Suprapubic skin (tissue), 4 donors: ENCODE results near the gene KRTAP16-1. TPM values are rescaled to one million over a fixed set of nuclear protein-coding genes. Genes with fewer than 3 reads are reported as not detected.

Source experiments
- DNase-seq, 2 donors: peaks; one replicate each; pipeline ENCODE4 v3.0.0-alpha.2; 2019; ENCODE audit warnings: low spot score in 2 of 2
- H3K27ac ChIP-seq: fragments of 200-600 bp; sonication (generic); one replicate; pipeline ENCODE4 v1.5.1; 2019
- H3K27me3 ChIP-seq: fragments of 200-600 bp; sonication (generic); one replicate; pipeline ENCODE4 v1.5.1; 2019
- H3K36me3 ChIP-seq: fragments of 200-600 bp; sonication (generic); one replicate; pipeline ENCODE4 v1.5.1; 2019
- H3K4me1 ChIP-seq: fragments of 200-600 bp; sonication (generic); one replicate; pipeline ENCODE4 v1.5.1; 2019
- H3K4me3 ChIP-seq: fragments of 200-600 bp; sonication (generic); one replicate; pipeline ENCODE4 v1.5.1; 2019; ENCODE audit warnings: mild to moderate bottlenecking
- H3K9me3 ChIP-seq: fragments of 200-600 bp; sonication (generic); one replicate; pipeline ENCODE4 v1.5.1; 2019
- EP300 ChIP-seq: sonication (generic); formaldehyde crosslinking; IDR thresholded peaks from one replicate; pipeline ENCODE4 v1.6.1; 2017; ENCODE audit warnings: antibody characterized with exemption
- POLR2A ChIP-seq, 2 donors: fragments of 450-650 bp; IDR thresholded peaks; one replicate each; pipeline ENCODE4 v1.6.1; 2017; ENCODE audit warnings: antibody characterized with exemption in 2 of 2, mild to moderate bottlenecking in 2 of 2, moderate library complexity in 2 of 2
- POLR2AphosphoS5 ChIP-seq, 3 donors: sonication (generic); formaldehyde crosslinking; IDR thresholded peaks; one replicate each; pipeline ENCODE4 v1.6.1; 2017; ENCODE audit warnings: antibody characterized with exemption in 3 of 3
- WGBS: methylation state at CpG from one replicate; pipeline ENCODE4 v1.1.5; 2018; 5-methylcytosine and 5-hydroxymethylcytosine counted together
- total RNA-seq, 4 donors: library from RNA; depleted of rRNA; stranded (reverse); fragments of >200 nt; gene quantifications; one replicate each; pipeline ENCODE4 v1.1.0, GENCODE V29; 2016
- TF ChIP-seq, protein P1 (sequence below), 2 donors: fragments of 200-600 bp in 1 of 2; fragments of 450-650 bp in 1 of 2; sonication (generic) in 1 of 2; IDR thresholded peaks; one replicate each; pipeline ENCODE4 v1.5.1; 2016 to 2019; ENCODE audit warnings: antibody characterized with exemption in 2 of 2, mild to moderate bottlenecking in 1 of 2, moderate library complexity in 1 of 2

Gene KRTAP16-1
- total RNA-seq, 4 donors from 2014 or later = 2.2 to 22.0 (median 4.0) TPM; not detected in 1

- H3K27me3 ChIP-seq = no peaks in the 10 kb centered on the region
- H3K36me3 ChIP-seq = no peaks in the 10 kb centered on the region
- WGBS = 83% methylated on average over 6 of the region's 18 CpGs
- no peak for TF ChIP-seq EP300
- TF ChIP-seq, protein P1, sequence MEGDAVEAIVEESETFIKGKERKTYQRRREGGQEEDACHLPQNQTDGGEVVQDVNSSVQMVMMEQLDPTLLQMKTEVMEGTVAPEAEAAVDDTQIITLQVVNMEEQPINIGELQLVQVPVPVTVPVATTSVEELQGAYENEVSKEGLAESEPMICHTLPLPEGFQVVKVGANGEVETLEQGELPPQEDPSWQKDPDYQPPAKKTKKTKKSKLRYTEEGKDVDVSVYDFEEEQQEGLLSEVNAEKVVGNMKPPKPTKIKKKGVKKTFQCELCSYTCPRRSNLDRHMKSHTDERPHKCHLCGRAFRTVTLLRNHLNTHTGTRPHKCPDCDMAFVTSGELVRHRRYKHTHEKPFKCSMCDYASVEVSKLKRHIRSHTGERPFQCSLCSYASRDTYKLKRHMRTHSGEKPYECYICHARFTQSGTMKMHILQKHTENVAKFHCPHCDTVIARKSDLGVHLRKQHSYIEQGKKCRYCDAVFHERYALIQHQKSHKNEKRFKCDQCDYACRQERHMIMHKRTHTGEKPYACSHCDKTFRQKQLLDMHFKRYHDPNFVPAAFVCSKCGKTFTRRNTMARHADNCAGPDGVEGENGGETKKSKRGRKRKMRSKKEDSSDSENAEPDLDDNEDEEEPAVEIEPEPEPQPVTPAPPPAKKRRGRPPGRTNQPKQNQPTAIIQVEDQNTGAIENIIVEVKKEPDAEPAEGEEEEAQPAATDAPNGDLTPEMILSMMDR (IDR thresholded peaks at IDR 0.05) = no peak
- TF ChIP-seq POLR2AphosphoS5 (IDR thresholded peaks at IDR 0.05) = no peak
- TF ChIP-seq POLR2A (IDR thresholded peaks at IDR 0.05) = no peak
- H3K27ac ChIP-seq = no peak overlapping the region
- H3K9me3 ChIP-seq = no peaks in the 10 kb centered on the region
- no peak overlapping the region for H3K4me3 ChIP-seq
- DNase-seq = no peak
- peaks cover 4% of the 10 kb centered on the region for H3K4me1 ChIP-seq
These were observed 17.4 kb upstream of the KRTAP16-1 start for GRCh38 chr17:41326173-41327145.

GRCh38 chr17:41325611-41326010, 16.5 kb upstream of the KRTAP16-1 start:
- H3K9me3 ChIP-seq = no peaks in the 10 kb centered on the region
- H3K36me3 ChIP-seq = no peaks in the 10 kb centered on the region
- H3K27ac ChIP-seq = no peak overlapping the region
- H3K4me3 ChIP-seq = no peak overlapping the region
- WGBS = 94% methylated on average over 3 of the region's 6 CpGs
- no peak for TF ChIP-seq POLR2AphosphoS5 (IDR thresholded peaks at IDR 0.05)
- no peak for TF ChIP-seq EP300
- TF ChIP-seq, protein P1 (IDR thresholded peaks at IDR 0.05) = no peak
- TF ChIP-seq POLR2A (IDR thresholded peaks at IDR 0.05) = no peak
- H3K4me1 ChIP-seq = peaks cover 4% of the 10 kb centered on the region
- no peak for DNase-seq
- H3K27me3 ChIP-seq = no peaks in the 10 kb centered on the region

GRCh38 chr17:41325126-41325525, 16.0 kb upstream of the KRTAP16-1 start:
- no peaks in the 10 kb centered on the region for H3K9me3 ChIP-seq
- no peak for DNase-seq
- 88% methylated on average over 6 of the region's 10 CpGs for WGBS
- peaks cover 4% of the 10 kb centered on the region for H3K4me1 ChIP-seq
- H3K27me3 ChIP-seq = no peaks in the 10 kb centered on the region
- H3K36me3 ChIP-seq = no peaks in the 10 kb centered on the region
- no peak overlapping the region for H3K27ac ChIP-seq
- H3K4me3 ChIP-seq = no peak overlapping the region
- TF ChIP-seq POLR2AphosphoS5 (IDR thresholded peaks at IDR 0.05) = no peak
- TF ChIP-seq, protein P1 (IDR thresholded peaks at IDR 0.05) = no peak
- no peak for TF ChIP-seq EP300
- no peak for TF ChIP-seq POLR2A (IDR thresholded peaks at IDR 0.05)

DNA sequence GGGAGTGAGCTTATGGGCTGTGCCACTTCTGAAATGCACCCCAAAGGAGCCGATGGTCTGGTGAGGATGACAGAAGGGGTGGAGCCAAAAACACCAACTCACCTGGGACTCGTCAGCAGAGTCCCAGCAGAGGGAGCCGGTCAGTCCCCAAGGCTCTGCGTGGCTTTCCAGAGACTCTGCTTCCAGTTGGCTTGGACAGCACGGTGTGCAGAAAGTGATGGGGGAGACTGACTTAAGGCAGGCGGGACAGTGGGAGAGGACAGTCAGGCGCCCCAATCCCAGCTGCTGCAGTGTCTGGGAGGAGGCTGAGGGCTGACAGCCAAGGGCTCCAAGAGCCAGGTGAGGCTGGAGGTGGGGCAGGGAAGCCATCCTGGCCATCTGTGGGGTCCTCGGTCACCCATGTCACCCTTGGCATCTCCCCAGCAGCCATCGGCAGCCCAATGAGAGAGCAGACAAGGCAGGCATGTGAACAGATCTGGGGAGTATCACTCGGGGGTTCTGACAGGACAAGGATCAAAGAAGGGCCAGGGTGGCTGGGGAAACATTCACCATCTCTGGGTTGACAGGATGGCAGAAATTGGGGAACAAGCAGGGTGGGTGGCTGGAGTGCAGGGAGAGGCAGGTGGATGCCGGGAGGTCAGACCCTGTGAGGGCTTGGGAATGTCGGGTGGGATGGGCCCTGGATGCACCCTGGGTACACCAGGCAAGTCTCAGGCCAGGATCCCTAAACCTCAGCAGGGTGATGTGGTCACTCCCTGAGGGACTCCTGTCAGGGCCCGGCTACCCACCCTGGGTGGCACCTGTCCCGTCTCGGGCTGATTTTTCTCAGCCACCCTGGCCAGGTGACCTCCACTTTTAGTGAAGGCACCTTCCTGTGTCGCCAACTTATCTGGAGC, 15.3 kb upstream of the KRTAP16-1 start:
- TF ChIP-seq POLR2A (IDR thresholded peaks at IDR 0.05) (no peak), EP300 (no peak), POLR2AphosphoS5 (IDR thresholded peaks at IDR 0.05) (no peak)
- TF ChIP-seq, protein P1 (IDR thresholded peaks at IDR 0.05) = peak in 1 of 2 donors; percentile 21
- Histone ChIP-seq H3K27ac (no peak overlapping the region), H3K4me3 (no peak overlapping the region), H3K27me3 (no peaks in the 10 kb centered on the region), H3K9me3 (no peaks in the 10 kb centered on the region), H3K4me1 (peaks cover 4% of the 10 kb centered on the region), H3K36me3 (no peaks in the 10 kb centered on the region)
- DNase-seq = no peak
- WGBS = 71% methylated on average over 15 of the region's 16 CpGs
